IPS-18a (cell line): ENCODE results near the gene ACOT8.
"Not testable (repeated sequence)": the region's sequence is repeated elsewhere in the genome, so short reads cannot be mapped to it uniquely, and the experiment has no call there.

Source experiments
- H3K27ac ChIP-seq: one replicate; pipeline ENCODE4 v1.5.1; 2013; ENCODE audit warnings: low read length
- H3K27me3 ChIP-seq: one replicate; pipeline ENCODE4 v1.6.1; 2013; ENCODE audit warnings: mild to moderate bottlenecking, low read length; ENCODE audit not compliant: control insufficient read depth, insufficient read depth
- H3K36me3 ChIP-seq: one replicate; pipeline ENCODE4 v1.6.1; 2013; ENCODE audit warnings: low read depth, low read length; ENCODE audit not compliant: control insufficient read depth
- H3K4me1 ChIP-seq: one replicate; pipeline ENCODE4 v1.6.1; 2013; ENCODE audit warnings: low read depth, low read length; ENCODE audit not compliant: control insufficient read depth
- H3K4me3 ChIP-seq: one replicate; pipeline ENCODE4 v1.5.1; 2013; ENCODE audit warnings: low read length
- H3K9ac ChIP-seq: one replicate; pipeline ENCODE4 v1.6.1; 2013; ENCODE audit warnings: mild to moderate bottlenecking, low read length, moderate library complexity
- H3K9me3 ChIP-seq: one replicate; pipeline ENCODE4 v1.6.1; 2013; ENCODE audit warnings: low read depth, low read length; ENCODE audit not compliant: control insufficient read depth

ACOT8 gene

DNA sequence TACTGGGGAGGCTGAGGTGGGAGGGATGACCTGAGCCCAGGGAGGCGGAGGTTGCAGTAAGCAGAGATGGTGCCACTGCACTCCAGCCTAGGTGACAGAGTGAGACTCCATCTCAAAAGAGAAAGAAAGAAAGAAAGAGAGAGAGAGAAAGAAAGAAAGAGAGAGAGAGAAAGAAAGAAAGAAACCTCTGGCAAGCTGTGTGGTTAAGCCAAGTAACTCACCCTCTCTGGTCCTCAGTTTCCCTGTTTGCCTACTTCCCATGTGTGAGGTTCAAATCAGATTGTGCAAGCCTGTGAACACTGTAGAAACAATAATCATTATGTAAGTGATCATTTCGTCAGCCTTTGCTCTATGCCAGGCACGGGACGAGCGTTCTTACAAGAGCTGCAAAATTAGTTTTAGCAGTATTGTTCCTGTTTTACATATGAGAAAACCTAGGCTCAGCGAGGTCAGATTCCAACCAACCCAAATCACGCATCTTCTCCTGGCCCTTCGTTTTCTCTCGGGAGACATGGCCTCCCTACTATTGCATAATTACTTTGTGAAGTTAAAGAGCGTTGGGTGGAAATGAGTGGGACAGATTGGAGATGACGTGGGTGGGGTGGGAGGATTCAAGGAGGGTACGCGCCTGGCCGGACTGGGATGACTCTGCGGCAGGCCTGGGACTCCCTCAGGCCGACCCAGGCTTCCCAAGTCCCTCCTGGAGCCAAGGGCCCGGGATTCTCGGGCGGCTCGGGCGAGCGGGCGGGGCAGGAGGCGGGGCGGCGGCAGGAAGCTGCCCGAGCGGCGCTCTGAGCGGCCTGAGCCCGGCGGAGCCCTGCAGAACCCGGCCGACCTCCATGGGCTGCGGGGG lies 23.9 kb downstream of the ACOT8 start, which contains the start of gene SNX21:
SNX21 (plus strand) TSS at position 770 of the 853 bp plus-strand sequence. CDS start 121 bp downstream, outside the sequence.
- H3K27ac ChIP-seq: peak within 1 kb of the TSS; percentile 70

GRCh38 chr20:45832619-45833018 lies 24.6 kb downstream of the ACOT8 start:
- no peak overlapping the region for H3K4me3 ChIP-seq
- no peaks in the 10 kb centered on the region for H3K9me3 ChIP-seq
- no peaks in the 10 kb centered on the region for H3K27me3 ChIP-seq
- no peak overlapping the region for H3K9ac ChIP-seq
- H3K27ac ChIP-seq: no peak overlapping the region
- peaks cover 3% of the 10 kb centered on the region for H3K36me3 ChIP-seq
- H3K4me1 ChIP-seq: peaks cover 6% of the 10 kb centered on the region

More for the DNA sequence above, 23.9 kb downstream of the ACOT8 start, which contains the start of gene SNX21:
- Histone ChIP-seq H3K27me3 (no peaks in the 10 kb centered on the region), H3K4me3 (peak within 1 kb of the TSS; percentile 74), H3K9ac (peak within 1 kb of the TSS; percentile 66), H3K9me3 (no peaks in the 10 kb centered on the region), H3K4me1 (peaks cover 6% of the 10 kb centered on the region), H3K36me3 (peaks cover 3% of the 10 kb centered on the region)

- H3K4me3 ChIP-seq, H3K27ac ChIP-seq, H3K9ac ChIP-seq, H3K4me1 ChIP-seq, H3K36me3 ChIP-seq, H3K9me3 ChIP-seq, H3K27me3 ChIP-seq: not testable (repeated sequence)
Measured at GRCh38 chr20:45829673-45830106, 27.5 kb downstream of the ACOT8 start.

- peaks cover 7% of the 10 kb centered on the region for H3K27me3 ChIP-seq
- no peaks in the 10 kb centered on the region for H3K36me3 ChIP-seq
- H3K4me1 ChIP-seq: peaks cover 6% of the 10 kb centered on the region
- no peak overlapping the region for H3K27ac ChIP-seq
- no peak overlapping the region for H3K4me3 ChIP-seq
- no peak overlapping the region for H3K9ac ChIP-seq
- H3K9me3 ChIP-seq: no peaks in the 10 kb centered on the region
Measured at GRCh38 chr20:45828589-45828988, 28.6 kb downstream of the ACOT8 start.

- Histone ChIP-seq H3K4me3 (no peak overlapping the region), H3K27ac (no peak overlapping the region), H3K9ac (no peak overlapping the region), H3K36me3 (no peaks in the 10 kb centered on the region), H3K9me3 (no peaks in the 10 kb centered on the region), H3K4me1 (no peaks in the 10 kb centered on the region), H3K27me3 (peaks cover 15% of the 10 kb centered on the region)
Measured at GRCh38 chr20:45827712-45828111, 29.5 kb downstream of the ACOT8 start.

DNA sequence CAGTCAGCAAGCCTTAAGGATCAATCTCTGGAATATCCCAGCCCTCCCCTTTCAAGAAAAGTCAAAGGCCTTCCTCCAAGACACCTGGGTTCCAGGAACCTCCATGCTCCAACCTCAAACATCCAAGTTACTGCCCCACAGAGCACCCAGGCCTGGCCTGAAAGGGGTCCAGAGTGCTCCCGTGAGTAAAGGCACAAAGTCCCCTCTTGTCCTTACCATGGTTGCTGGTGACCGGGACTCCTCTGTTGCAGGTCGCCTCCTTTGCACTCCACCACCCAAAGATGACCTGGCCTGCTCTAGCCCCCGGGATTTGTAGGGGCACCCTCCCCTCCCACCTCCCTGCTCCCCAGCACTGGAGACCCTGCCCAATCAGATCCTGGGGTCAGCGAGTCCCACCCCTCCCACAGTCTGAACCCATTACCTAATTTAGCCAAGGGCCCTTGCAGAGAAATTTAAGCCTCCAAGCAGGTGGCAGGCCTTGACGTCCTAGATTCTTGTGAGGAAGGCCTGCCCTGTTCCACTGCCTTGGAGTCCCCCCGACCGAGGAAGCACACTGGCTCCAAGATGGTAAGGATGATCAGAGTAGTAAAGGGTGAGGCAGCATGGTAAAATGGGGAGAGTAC lies 30.1 kb downstream of the ACOT8 start, which contains the start of gene TNNC2:
TNNC2 (minus strand) TSS at position 283 of the 623 bp plus-strand sequence; CDS start at position 219, 64 bp downstream.
- Histone ChIP-seq H3K27me3 (peaks cover 15% of the 10 kb centered on the region), H3K36me3 (no peaks in the 10 kb centered on the region), H3K27ac (no peak within 1 kb of the TSS), H3K9ac (no peak within 1 kb of the TSS), H3K4me1 (no peaks in the 10 kb centered on the region), H3K4me3 (no peak within 1 kb of the TSS), H3K9me3 (no peaks in the 10 kb centered on the region)

GRCh38 chr20:45826381-45827019 lies 30.7 kb downstream of the ACOT8 start:
- Histone ChIP-seq H3K4me3 (no peak overlapping the region), H3K27ac (no peak overlapping the region), H3K4me1 (no peaks in the 10 kb centered on the region), H3K9ac (no peak overlapping the region), H3K36me3 (no peaks in the 10 kb centered on the region), H3K27me3 (peaks cover 15% of the 10 kb centered on the region), H3K9me3 (no peaks in the 10 kb centered on the region)

DNA sequence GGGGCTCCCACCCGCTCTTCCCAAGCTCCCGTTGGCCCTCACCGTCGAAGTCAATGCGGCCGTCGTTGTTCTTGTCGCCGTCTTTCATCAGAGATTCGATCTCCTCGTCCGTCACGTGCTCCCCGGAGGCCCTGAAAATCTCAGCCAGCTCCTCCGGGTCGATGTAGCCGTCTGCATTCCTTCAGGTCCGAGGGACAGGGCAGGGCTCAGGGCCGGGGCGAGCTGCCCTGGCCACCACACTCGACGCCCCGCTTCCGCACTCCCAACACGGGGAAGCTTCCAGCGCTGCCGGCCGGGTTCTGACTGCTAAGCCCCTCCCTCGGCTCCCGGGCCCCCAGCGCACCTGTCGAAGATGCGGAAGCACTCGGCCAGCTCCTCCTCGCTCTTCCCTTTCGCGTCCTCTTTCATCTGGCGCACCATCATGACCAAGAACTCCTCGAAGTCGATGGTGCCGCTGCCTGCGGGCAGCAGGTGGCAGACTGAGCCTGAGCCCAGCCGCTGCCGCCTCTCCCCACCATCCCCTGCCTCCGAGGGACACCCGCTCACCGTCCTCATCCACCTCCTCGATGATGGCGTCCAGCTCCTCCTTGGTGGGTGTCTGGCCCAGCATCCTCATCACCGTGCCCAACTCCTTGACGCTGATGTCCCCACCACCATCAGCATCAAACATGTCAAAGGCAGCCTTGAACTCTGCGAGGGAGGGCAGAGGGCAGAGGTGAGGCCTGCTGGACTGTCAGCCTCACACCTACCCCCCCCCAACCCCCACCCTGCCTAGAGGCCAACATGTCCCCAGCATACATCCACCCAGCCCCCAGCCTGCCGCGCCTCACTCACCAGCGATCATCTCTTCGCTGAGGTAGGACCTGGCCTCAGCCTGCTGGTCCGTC lies 33.0 kb downstream of the ACOT8 start:
- H3K27ac ChIP-seq: no peak overlapping the region
- no peak overlapping the region for H3K9ac ChIP-seq
- no peaks in the 10 kb centered on the region for H3K4me1 ChIP-seq
- no peaks in the 10 kb centered on the region for H3K9me3 ChIP-seq
- no peaks in the 10 kb centered on the region for H3K36me3 ChIP-seq
- peaks cover 15% of the 10 kb centered on the region for H3K27me3 ChIP-seq
- peak overlapping the region; percentile 27 for H3K4me3 ChIP-seq

DNA sequence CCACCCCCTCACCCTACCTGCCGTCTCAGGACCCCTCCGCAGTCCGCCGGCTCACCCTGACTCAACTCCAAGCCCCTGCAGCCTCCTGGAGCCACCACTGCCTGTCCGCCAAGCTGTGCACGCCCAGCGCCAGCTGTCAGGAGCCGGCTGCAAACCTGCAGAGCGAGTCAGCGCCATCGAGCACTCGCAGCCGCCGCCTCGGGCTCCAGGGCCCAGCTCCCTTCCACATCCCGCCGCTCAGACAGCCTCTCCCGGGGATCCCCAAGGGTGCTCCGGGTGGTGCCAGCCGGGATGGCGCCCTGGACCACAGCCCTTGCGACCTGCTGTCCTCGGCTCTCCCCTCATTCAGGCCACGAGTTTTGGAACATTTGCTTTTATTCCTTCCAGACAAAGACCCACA lies 34.3 kb downstream of the ACOT8 start:
- no peak overlapping the region for H3K4me3 ChIP-seq
- no peaks in the 10 kb centered on the region for H3K4me1 ChIP-seq
- H3K9me3 ChIP-seq: no peaks in the 10 kb centered on the region
- H3K27ac ChIP-seq: no peak overlapping the region
- no peaks in the 10 kb centered on the region for H3K36me3 ChIP-seq
- H3K9ac ChIP-seq: no peak overlapping the region
- peaks cover 15% of the 10 kb centered on the region for H3K27me3 ChIP-seq

- peaks cover 15% of the 10 kb centered on the region for H3K27me3 ChIP-seq
- peaks cover 7% of the 10 kb centered on the region for H3K36me3 ChIP-seq
- H3K4me1 ChIP-seq: no peaks in the 10 kb centered on the region
- H3K9ac ChIP-seq: no peak overlapping the region
- no peaks in the 10 kb centered on the region for H3K9me3 ChIP-seq
- H3K4me3 ChIP-seq: no peak overlapping the region
- no peak overlapping the region for H3K27ac ChIP-seq
Measured at GRCh38 chr20:45821947-45822346, 35.2 kb downstream of the ACOT8 start.

DNA sequence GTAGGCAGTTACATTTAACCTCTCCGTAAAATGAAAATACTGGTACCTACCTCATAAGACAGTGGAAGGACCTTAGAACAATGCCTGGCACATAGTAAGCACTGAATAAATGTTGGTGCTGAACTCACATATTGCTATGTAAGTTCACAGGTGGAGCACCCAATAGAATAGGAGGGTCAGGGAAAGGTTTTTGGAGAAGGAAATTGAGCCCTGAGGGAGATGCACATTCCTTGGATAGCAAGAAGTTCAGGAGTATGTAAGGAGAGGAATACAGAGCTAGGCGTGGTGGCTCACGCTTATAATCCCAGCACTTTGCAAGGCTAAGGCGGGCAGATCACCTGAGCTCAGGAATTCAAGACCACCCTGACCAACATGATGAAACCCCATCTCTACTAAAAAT lies 37.7 kb downstream of the ACOT8 start:
- H3K9me3 ChIP-seq: no peaks in the 10 kb centered on the region
- H3K36me3 ChIP-seq: peaks cover 29% of the 10 kb centered on the region
- peaks cover 15% of the 10 kb centered on the region for H3K27me3 ChIP-seq
- no peak overlapping the region for H3K27ac ChIP-seq
- no peaks in the 10 kb centered on the region for H3K4me1 ChIP-seq
- no peak overlapping the region for H3K4me3 ChIP-seq
- H3K9ac ChIP-seq: no peak overlapping the region
